Measurements from ENCODE around the gene BRCA1.

BRCA1 gene

GRCh38 chr17:43016216-43016615, 108.9 kb downstream of the BRCA1 start:
- TF ChIP-seq, protein P1, sequence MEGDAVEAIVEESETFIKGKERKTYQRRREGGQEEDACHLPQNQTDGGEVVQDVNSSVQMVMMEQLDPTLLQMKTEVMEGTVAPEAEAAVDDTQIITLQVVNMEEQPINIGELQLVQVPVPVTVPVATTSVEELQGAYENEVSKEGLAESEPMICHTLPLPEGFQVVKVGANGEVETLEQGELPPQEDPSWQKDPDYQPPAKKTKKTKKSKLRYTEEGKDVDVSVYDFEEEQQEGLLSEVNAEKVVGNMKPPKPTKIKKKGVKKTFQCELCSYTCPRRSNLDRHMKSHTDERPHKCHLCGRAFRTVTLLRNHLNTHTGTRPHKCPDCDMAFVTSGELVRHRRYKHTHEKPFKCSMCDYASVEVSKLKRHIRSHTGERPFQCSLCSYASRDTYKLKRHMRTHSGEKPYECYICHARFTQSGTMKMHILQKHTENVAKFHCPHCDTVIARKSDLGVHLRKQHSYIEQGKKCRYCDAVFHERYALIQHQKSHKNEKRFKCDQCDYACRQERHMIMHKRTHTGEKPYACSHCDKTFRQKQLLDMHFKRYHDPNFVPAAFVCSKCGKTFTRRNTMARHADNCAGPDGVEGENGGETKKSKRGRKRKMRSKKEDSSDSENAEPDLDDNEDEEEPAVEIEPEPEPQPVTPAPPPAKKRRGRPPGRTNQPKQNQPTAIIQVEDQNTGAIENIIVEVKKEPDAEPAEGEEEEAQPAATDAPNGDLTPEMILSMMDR (conservative IDR thresholded peaks at IDR 0.05) = no peak
- TF ChIP-seq ZFX (IDR thresholded peaks at IDR 0.05) = no peak
- H3K27ac ChIP-seq = no peak overlapping the region

- H3K27ac ChIP-seq = no peak overlapping the region
- TF ChIP-seq ZFX (IDR thresholded peaks at IDR 0.05) = no peak
- TF ChIP-seq, protein P1 (conservative IDR thresholded peaks at IDR 0.05) = no peak
Measured at GRCh38 chr17:43015579-43015978, 109.6 kb downstream of the BRCA1 start.

DNA sequence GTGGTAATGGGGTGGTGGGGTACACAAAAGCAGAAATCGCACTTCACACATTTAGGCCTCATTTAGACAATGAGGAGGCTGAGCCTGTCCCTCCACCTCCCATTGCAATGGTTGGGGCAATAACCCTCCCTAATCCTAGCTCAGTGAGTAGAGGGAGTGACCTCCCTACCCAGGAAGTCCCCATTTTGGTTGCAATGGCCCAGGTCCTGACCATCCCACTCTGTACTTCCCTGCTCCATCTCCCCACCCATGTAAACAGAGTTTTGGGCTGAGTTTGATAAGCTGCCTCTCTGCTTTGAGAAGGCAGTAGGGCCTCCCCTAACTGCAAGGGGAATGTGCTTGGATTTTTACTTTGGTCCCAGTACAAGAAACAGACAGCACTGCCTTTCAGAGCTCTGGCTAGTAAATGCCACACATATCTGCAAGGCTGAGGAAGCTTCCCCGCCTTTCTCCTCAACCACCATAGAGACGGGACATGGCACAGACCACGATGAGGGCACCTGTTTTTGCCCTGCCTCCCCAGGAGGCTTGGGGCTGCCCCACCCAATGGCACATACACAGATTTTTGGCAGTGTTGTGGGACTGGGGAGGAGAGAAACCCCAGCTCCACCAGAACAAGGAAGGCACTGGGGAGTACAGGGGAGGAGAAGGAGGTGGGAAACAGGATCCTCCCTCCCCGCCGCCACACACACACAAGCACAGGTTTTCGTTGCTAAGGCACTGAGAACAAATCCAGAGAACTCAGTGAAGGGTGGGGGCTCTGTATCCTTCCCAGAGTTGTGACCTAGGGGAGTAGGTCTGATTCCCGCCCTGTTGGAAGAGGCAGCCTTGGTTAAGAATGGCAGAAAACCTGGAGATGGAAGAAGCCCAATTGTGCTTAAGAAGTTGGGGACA, 110.3 kb downstream of the BRCA1 start:
- H3K27ac ChIP-seq = no peak overlapping the region
- no peak for TF ChIP-seq ZFX (IDR thresholded peaks at IDR 0.05)
- TF ChIP-seq, protein P1 (conservative IDR thresholded peaks at IDR 0.05) = no peak

- no peak for TF ChIP-seq ZFX (IDR thresholded peaks at IDR 0.05)
- TF ChIP-seq, protein P1 (conservative IDR thresholded peaks at IDR 0.05) = no peak
- no peak overlapping the region for H3K27ac ChIP-seq
Measured at GRCh38 chr17:43014020-43014648, 111.0 kb downstream of the BRCA1 start.

DNA sequence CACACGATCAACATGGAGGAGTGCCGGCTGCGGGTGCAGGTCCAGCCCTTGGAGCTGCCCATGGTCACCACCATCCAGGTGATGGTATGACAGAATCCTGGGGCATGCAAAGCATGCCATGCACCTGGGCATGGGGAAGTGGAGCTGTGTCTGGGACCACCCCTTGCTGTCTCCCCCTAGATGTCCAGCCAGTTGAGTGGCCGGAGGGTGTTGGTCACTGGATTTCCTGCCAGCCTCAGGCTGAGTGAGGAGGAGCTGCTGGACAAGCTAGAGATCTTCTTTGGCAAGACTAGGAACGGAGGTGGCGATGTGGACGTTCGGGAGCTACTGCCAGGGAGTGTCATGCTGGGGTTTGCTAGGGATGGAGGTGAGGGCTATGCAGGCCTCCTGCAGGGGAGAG, 111.9 kb downstream of the BRCA1 start:
- no peak for TF ChIP-seq ZFX (IDR thresholded peaks at IDR 0.05)
- TF ChIP-seq, protein P1 (conservative IDR thresholded peaks at IDR 0.05) = no peak
- no peak overlapping the region for H3K27ac ChIP-seq

DNA sequence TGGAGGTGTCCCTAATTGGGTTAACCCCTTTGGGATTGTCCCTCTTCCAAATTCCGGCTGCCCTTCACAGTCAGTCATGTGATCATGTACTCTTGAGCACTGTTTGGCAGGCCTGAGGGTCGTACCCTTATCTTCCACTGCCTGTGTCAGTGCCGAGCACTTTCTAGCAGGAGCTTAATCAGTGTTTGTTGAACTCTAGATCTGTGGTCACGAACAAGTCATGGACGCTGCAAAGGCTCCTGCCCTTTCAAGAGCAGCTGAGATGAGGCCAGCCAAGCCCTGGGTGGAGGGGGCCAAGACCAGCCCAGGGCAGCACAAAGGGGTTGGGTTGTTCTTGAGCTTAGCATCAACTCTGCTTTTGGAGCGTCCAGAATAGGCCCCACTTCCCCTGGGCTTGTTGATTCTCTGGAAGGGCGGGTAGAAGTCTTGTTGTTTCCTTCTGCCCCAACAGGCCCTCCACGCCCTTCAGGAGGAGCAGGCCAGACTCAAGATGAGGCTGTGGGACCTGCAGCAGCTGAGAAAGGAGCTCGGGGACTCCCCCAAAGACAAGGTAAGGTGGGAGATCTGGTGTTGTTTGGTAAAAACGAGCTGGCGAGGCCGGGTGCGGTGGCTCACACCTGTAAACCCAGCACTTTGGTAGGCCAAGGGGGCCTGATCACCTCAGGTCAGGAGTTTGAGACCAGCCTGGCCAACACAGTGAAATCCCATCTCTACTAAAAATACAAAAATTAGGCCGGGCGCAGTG, 113.3 kb downstream of the BRCA1 start:
- no peak for TF ChIP-seq ZFX (IDR thresholded peaks at IDR 0.05)
- TF ChIP-seq, protein P1 (conservative IDR thresholded peaks at IDR 0.05) = no peak
- no peak overlapping the region for H3K27ac ChIP-seq
